ENCODE data around the gene NR4A2. TPM values are rescaled to one million over a fixed set of nuclear protein-coding genes. Genes with fewer than 3 reads are reported as not detected.

The NR4A2 gene
- total RNA-seq, 6 experiments from 2014 or later: 0.51 to 1.8 (median 1.2) TPM

DNA sequence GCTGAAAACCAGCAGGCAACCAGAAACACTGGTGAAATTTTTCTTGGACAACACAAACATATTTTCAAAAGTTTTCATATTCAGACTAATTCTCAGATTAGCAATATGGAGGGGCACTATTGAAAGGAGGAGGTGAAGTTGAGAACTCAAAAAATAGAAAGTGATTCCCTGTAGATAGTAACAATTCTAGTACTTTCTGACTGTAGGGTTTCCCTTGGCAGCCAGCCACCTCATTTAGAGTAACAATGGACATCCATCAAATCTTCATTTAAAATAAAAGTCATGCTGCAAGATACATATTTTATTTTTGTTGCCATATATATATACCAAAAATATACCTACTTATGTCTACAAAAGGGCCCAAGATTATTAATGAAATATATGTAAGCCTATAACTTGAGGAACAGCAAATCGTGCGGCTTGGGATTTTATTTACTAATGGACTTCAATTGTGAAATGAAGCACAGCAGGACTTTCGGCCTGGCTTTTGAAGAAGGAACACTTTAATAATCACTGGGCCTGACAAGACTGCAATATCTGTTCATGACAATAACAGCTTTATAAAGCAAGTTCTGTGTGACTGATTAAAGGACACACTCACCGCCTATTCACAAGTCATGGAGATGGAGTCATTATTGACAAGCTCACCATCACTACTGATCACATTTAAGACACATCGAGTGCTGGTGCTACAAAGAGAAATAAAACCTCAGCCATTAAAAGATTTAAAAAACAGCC lies 6.8 kb upstream of the NR4A2 start:
- Histone ChIP-seq H3K9me3 (no peaks in the 10 kb centered on the region), H3K27me3 (no peaks in the 10 kb centered on the region), H3K27ac (no peak overlapping the region), H3K4me3 (no peak overlapping the region), H3K36me3 (no peaks in the 10 kb centered on the region), H3K4me1 (peaks cover 0 to 17% (median 0%) of the 10 kb centered on the region in 4 donors)
- WGBS (ENCODE audit: insufficient coverage, low coverage, low lambda C conversion rate, missing lambda C conversion rate): 81% methylated on average over 4 of the region's 5 CpGs
- intact Hi-C loops (cut with DNase I): no loop called here
- DNase-seq: no peak
- ATAC-seq: no peak
- no peak for TF ChIP-seq POLR2A (IDR thresholded peaks at IDR 0.05)
- TF ChIP-seq, protein P1, sequence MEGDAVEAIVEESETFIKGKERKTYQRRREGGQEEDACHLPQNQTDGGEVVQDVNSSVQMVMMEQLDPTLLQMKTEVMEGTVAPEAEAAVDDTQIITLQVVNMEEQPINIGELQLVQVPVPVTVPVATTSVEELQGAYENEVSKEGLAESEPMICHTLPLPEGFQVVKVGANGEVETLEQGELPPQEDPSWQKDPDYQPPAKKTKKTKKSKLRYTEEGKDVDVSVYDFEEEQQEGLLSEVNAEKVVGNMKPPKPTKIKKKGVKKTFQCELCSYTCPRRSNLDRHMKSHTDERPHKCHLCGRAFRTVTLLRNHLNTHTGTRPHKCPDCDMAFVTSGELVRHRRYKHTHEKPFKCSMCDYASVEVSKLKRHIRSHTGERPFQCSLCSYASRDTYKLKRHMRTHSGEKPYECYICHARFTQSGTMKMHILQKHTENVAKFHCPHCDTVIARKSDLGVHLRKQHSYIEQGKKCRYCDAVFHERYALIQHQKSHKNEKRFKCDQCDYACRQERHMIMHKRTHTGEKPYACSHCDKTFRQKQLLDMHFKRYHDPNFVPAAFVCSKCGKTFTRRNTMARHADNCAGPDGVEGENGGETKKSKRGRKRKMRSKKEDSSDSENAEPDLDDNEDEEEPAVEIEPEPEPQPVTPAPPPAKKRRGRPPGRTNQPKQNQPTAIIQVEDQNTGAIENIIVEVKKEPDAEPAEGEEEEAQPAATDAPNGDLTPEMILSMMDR (IDR thresholded peaks at IDR 0.05): no peak

DNA sequence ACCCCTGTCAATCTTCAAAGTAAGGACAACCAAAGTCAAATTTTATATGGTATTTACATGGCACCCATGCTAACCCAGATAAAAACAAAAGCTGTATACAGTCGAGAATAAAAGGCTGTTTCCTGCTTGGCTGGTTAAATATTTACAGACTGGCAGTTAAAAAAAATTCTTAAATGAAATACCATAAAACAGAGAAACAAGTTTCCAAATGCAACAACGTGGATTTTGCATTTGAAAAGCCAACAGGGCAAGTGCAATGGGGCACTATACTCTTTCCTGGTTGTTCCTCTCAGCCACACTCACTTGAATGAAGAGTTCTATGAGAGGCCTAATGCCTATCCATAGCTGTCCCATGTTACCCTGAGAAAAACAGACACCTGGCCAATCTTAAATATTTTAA lies 6.1 kb upstream of the NR4A2 start:
- 13% methylated on average over 2 of the region's 2 CpGs for WGBS (ENCODE audit: insufficient coverage, low coverage, low lambda C conversion rate, missing lambda C conversion rate)
- H3K27me3 ChIP-seq: no peaks in the 10 kb centered on the region
- H3K36me3 ChIP-seq: no peaks in the 10 kb centered on the region
- no peak for ATAC-seq
- DNase-seq: no peak
- no peak for TF ChIP-seq POLR2A (IDR thresholded peaks at IDR 0.05)
- TF ChIP-seq, protein P1 (IDR thresholded peaks at IDR 0.05): no peak
- peak overlapping the region in 1 of 3 donors; percentile 25 for H3K27ac ChIP-seq
- H3K4me3 ChIP-seq: no peak overlapping the region
- peaks cover 0 to 17% (median 0%) of the 10 kb centered on the region in 4 donors for H3K4me1 ChIP-seq
- intact Hi-C loops (cut with DNase I): no loop called here
- no peaks in the 10 kb centered on the region for H3K9me3 ChIP-seq

DNA sequence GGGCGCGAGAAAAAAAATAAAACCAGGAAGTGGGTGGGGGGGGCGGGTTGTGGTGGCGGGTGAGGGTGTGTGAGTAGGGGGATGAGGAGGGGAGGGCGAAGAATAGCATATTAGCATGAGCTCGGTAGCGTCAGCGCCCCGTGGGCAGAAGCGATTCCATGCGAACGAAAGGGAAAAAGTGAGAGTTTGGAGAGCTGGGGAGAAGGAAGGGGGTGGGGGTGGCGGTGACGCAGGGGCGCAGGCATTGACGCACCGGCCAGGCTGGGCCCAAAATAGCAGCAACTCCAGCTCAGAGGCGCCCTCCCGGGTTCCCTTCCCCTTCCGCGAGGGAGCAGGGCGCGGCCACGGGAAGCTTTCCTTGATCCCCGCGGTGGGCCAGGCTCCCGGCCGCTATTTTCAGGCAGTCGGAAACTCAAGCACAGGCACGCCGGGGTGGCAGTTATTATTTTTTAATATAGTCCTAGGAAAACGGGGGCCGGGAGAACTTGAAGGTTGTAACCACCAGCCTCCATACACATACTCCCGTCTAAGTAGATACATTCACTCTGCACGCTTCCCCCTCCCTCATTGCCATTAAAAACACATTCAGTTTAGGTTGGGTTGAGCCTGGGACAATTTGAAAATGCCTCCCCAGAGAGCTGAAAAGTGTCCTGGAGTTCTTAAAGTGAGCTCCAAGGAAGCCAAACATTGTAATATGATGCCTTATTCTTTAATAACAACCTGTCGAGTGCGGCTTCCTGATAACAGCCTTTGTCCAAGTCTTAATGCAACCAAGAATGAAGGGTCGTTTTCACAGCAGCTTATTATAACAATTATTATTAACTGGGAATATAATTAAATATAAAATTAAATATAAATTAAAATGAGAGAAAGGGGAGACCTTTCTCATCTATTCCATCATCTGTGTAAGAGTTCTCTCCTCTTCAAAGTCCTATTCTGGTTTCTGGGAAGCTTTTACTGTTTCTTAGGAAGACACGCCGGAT lies 2.3 kb upstream of the NR4A2 start:
- peak overlapping the region; percentile 99 for H3K27ac ChIP-seq
- peak; percentile 74 for TF ChIP-seq POLR2A (IDR thresholded peaks at IDR 0.05)
- TF ChIP-seq, protein P1 (IDR thresholded peaks at IDR 0.05): peak; percentile 6 to 25 (median 20)
- intact Hi-C loops (cut with DNase I): no loop called here
- H3K27me3 ChIP-seq: no peaks in the 10 kb centered on the region
- no peaks in the 10 kb centered on the region for H3K36me3 ChIP-seq
- H3K4me3 ChIP-seq: peak overlapping the region; percentile 57 to 74 (median 70)
- peaks cover 0 to 9% (median 3%) of the 10 kb centered on the region in 4 donors for H3K4me1 ChIP-seq
- no peaks in the 10 kb centered on the region for H3K9me3 ChIP-seq
- WGBS (ENCODE audit: insufficient coverage, low coverage, low lambda C conversion rate, missing lambda C conversion rate): 3% methylated on average over 27 of the region's 40 CpGs
- ATAC-seq: peak; percentile 76 to 83 (median 77)
- peak; percentile 94 to 95 (median 94) for DNase-seq

DNA sequence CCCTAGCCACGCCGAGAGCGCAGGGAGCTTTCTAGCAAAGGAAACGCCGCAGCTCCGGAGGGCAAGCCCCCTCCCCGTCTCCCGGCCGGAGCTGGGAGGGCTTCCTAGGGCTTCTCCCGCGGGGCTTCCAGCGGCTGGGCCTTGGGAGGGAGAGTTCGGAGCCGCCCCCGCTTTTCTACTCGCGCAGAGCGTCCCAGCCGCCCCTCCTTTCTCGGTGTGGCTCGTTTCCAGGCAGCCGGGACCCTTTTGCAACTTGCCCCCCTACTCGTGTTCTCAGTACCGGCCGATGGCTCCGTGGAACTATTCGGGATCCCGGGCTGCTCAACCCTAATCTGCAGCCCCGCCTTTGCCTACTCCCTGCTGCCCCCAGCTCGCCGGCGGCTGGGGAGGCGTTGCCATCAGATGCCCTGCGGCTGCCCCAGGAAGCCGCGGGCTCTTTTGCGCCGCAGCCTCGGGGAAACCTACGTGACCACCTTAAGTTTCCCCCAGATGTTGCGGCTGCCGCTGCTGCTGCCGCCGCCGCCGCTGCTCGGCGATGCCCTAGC lies 1.5 kb upstream of the NR4A2 start:
- H3K36me3 ChIP-seq: no peaks in the 10 kb centered on the region
- peak overlapping the region; percentile 57 to 74 (median 70) for H3K4me3 ChIP-seq
- H3K27ac ChIP-seq: peak overlapping the region; percentile 99
- intact Hi-C loops (cut with DNase I): no loop called here
- no peaks in the 10 kb centered on the region for H3K9me3 ChIP-seq
- peak; percentile 19 to 54 (median 35) for ATAC-seq
- TF ChIP-seq, protein P1 (IDR thresholded peaks at IDR 0.05): no peak
- TF ChIP-seq POLR2A (IDR thresholded peaks at IDR 0.05): peak; percentile 17
- WGBS (ENCODE audit: insufficient coverage, low coverage, low lambda C conversion rate, missing lambda C conversion rate): 0% methylated on average over 8 of the region's 48 CpGs
- peak; percentile 71 to 84 (median 81) for DNase-seq
- no peaks in the 10 kb centered on the region for H3K27me3 ChIP-seq
- H3K4me1 ChIP-seq: peaks cover 0 to 9% (median 3%) of the 10 kb centered on the region in 4 donors
